Left renal cortex interstitium (tissue), 4 donors: Measurements from ENCODE around the gene LIPN. TPM values are rescaled to one million over a fixed set of nuclear protein-coding genes. Genes with fewer than 3 reads are reported as not detected.

Experiments used
- DNase-seq, 4 donors: peaks; one replicate each; pipeline ENCODE4 v3.0.0-alpha.2; 2013; ENCODE audit warnings: low read depth in 4 of 4, low spot score in 2 of 4, missing footprints in 1 of 4
- polyA plus RNA-seq, 4 donors: library from polyadenylated mRNA; unstranded; fragments of 120-200 nt; gene quantifications; one replicate each; pipeline ENCODE4 v1.2.1, GENCODE V29; 2013; ENCODE audit not compliant: insufficient read length in 4 of 4

The LIPN gene
- polyA plus RNA-seq, 4 donors = not detected

DNA sequence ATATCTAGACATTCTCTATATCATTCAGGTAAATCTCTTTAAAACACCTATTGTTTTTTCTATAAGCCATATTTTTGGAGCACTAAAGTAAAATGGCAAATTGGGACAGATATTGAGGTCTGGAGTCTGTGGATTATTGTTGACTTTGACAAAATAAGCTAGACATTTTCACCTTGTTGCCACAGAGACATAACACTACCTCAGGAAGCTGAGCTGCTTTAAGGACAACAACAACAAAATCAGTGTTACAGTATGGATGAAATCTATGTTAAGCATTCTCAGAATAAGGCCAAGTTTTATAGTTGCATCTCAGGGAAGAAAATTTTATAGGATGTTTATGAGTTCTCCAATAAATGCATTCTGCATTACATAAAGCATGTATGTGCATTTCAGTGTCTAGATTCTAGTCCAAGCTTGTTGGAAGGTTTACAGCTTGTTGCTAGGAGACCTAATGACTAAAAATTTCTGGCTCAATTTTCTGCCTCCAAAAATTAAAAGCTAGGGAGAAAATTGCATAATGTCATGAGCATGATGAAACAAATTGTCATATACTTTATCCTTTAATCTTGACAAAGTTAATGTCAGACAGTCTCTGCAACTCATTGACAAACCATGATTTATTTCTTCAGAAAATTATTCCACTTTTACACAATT lies 61.1 kb downstream of the LIPN start:
- peak in 2 of 4 donors; percentile 12 to 13 for DNase-seq

DNA sequence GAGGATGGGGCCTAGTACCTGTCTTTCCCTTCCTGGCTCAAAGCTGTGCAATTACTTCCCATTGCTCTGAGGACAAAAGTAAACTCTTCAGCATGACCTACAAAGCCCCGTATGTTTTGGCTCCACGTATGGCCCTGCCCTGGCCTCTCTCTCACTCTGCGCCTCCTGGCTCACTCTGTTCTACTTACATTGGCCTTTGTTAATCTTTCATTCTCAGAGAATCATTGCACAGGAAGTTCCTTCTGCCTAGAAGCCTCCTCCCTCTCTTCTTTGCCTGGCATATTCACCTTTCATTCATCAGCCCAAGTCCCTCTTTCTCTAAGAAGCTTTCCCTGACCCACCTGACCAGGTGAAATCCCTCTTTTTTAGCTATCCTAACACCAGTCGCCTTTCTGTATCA lies 66.6 kb downstream of the LIPN start:
- DNase-seq = no peak

DNA sequence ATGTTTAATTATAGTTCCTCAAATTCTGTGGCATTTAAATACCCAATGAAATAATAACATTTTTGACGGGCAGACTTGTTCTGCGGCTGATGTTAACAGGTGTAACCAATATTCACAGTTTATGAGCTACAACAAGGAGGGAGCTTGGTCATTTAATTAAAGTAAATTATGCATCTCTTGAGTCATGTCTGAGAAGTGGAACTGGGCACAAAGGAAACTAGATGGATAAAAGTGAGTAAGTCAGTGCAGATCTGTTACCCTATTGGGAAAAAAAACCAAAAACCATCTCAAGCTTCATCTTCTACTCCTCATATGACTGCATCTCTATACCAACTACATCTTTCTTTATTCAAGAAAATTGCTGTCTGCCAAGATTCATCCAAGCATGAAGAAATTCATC lies 67.9 kb downstream of the LIPN start:
- no peak for DNase-seq

DNA sequence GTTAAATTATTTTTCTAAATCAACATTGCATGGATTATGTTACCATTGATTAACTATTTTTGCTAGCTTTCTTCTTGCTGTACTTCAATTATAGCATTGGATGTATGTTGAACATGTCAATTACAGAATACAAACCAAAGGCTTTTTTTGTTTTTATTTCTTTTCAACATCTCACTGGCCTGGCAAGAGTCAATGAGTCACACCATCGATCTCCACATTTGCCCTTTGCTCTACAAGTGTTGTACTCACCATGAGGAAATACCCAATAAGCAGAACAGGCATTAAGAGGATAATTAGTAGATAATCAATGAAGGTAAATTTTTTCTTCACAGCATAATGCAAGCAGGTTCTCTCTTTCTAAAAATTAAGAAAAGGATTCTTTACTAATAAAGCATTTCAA lies 68.5 kb downstream of the LIPN start:
- no peak for DNase-seq

Other genes with a start within 250 kb of the LIPN start
- 10 to 100 TPM; 14.5 to 21.2 (median 15.8) TPM for gene RNLS, start 176.7 kb upstream of the LIPN start, polyA plus RNA-seq
- gene LIPJ, start 173.3 kb upstream of the LIPN start, polyA plus RNA-seq = under 1 TPM; 0.17 to 0.31 (median 0.25) TPM
- gene LIPF, start 95.6 kb upstream of the LIPN start, polyA plus RNA-seq = under 1 TPM; 0.11 to 0.47 (median 0.43) TPM
- not detected for gene LIPK, start 53.8 kb upstream of the LIPN start, polyA plus RNA-seq
- gene LIPM, start 42.7 kb downstream of the LIPN start, polyA plus RNA-seq = under 1 TPM in 1 of 4 donors, not detected in 3; 0.13 TPM
- under 1 TPM; 0.25 to 0.49 (median 0.46) TPM for gene ANKRD22, start 91.8 kb downstream of the LIPN start, polyA plus RNA-seq
- gene STAMBPL1, start 120.2 kb downstream of the LIPN start, polyA plus RNA-seq = 1 to 10 TPM; 1.9 to 2.3 (median 2.2) TPM
- gene ACTA2, start 192.8 kb downstream of the LIPN start, polyA plus RNA-seq = 100 to 1,000 TPM; 165 to 197 (median 178) TPM
- gene FAS, start 230.8 kb downstream of the LIPN start, polyA plus RNA-seq = 10 to 100 TPM; 10.0 to 12.7 (median 11.3) TPM